ENCODE measurements around the gene OR10R2.
A peak's percentile ranks its signal among the peaks of the same experiment; 100 is the strongest.
"Not testable (repeated sequence)": the region's sequence is repeated elsewhere in the genome, so short reads cannot be mapped to it uniquely, and the experiment has no call there.

Gene OR10R2

GRCh38 chr1:158471920-158472319 lies at the start of gene OR10R2:
OR10R2 (plus strand) TSS chr1:158472220; CDS start chr1:158472326, 106 bp downstream.
- no peak for DNase-seq (ENCODE audit: low spot score)

GRCh38 chr1:158425027-158425426 lies 47.0 kb upstream of the OR10R2 start:
- no peak for DNase-seq (ENCODE audit: low spot score)

- DNase-seq (ENCODE audit: low spot score) = no peak
Observed at GRCh38 chr1:158426137-158426536, 45.9 kb upstream of the OR10R2 start, which contains the start of gene OR10K2. OR10K2 (minus strand) TSS chr1:158426237; CDS start chr1:158420866, 5,371 bp downstream.

- DNase-seq (ENCODE audit: low spot score) = not testable (repeated sequence)
Observed at GRCh38 chr1:158430163-158430562, 41.9 kb upstream of the OR10R2 start.

GRCh38 chr1:158434741-158435140 lies 37.3 kb upstream of the OR10R2 start:
- no peak for DNase-seq (ENCODE audit: low spot score)

- no peak for DNase-seq (ENCODE audit: low spot score)
Observed at GRCh38 chr1:158445376-158445775, 26.6 kb upstream of the OR10R2 start.

GRCh38 chr1:158454537-158454936 lies 17.5 kb upstream of the OR10R2 start:
- DNase-seq (ENCODE audit: low spot score) = no peak

GRCh38 chr1:158457246-158457645 lies 14.8 kb upstream of the OR10R2 start:
- DNase-seq (ENCODE audit: low spot score) = no peak

GRCh38 chr1:158458263-158458662 lies 13.8 kb upstream of the OR10R2 start:
- DNase-seq (ENCODE audit: low spot score) = no peak

- DNase-seq (ENCODE audit: low spot score) = no peak
Observed at GRCh38 chr1:158461534-158461933, 10.5 kb upstream of the OR10R2 start, which contains the start of gene OR10K1. OR10K1 (plus strand) TSS chr1:158461834; CDS start chr1:158465562, 3,728 bp downstream.

GRCh38 chr1:158485455-158485854 lies 13.4 kb downstream of the OR10R2 start:
- DNase-seq (ENCODE audit: low spot score) = no peak

- DNase-seq (ENCODE audit: low spot score) = no peak
Observed at GRCh38 chr1:158491316-158491715, 19.3 kb downstream of the OR10R2 start.

GRCh38 chr1:158493054-158493453 lies 21.0 kb downstream of the OR10R2 start:
- DNase-seq (ENCODE audit: low spot score) = no peak

- DNase-seq (ENCODE audit: low spot score) = no peak
Observed at GRCh38 chr1:158494796-158495195, 22.8 kb downstream of the OR10R2 start.

GRCh38 chr1:158496374-158496773 lies 24.4 kb downstream of the OR10R2 start:
- peak; percentile 6 for DNase-seq (ENCODE audit: low spot score)

- DNase-seq (ENCODE audit: low spot score) = peak; percentile 3
Observed at GRCh38 chr1:158506369-158506987, 34.5 kb downstream of the OR10R2 start.

GRCh38 chr1:158507511-158507910 lies 35.5 kb downstream of the OR10R2 start:
- DNase-seq (ENCODE audit: low spot score) = no peak

- peak; percentile 7 for DNase-seq (ENCODE audit: low spot score)
Observed at GRCh38 chr1:158509471-158510156, 37.6 kb downstream of the OR10R2 start.

- no peak for DNase-seq (ENCODE audit: low spot score)
Observed at GRCh38 chr1:158516966-158517365, 44.9 kb downstream of the OR10R2 start.

GRCh38 chr1:158520021-158520420 lies 48.0 kb downstream of the OR10R2 start:
- DNase-seq (ENCODE audit: low spot score) = no peak

- no peak for DNase-seq (ENCODE audit: low spot score)
Observed at GRCh38 chr1:158520955-158521665, 49.1 kb downstream of the OR10R2 start.

- DNase-seq (ENCODE audit: low spot score) = no peak
Observed at GRCh38 chr1:158521666-158522058, 49.6 kb downstream of the OR10R2 start.
